Natural killer cell treated with Interleukin-12 subunit alpha and Interleukin-12 subunit beta and Interleukin-15 and Interleukin-18, amount 100 ng/mL, for 72 hours (primary cell): ENCODE results near the gene ATOX1. TPM values are rescaled to one million over a fixed set of nuclear protein-coding genes. Genes with fewer than 3 reads are reported as not detected.
"Not testable (repeated sequence)": the region's sequence is repeated elsewhere in the genome, so short reads cannot be mapped to it uniquely, and the experiment has no call there.

ENCODE experiments used
- ATAC-seq, 2 donors: fragments of 150-1000 bp; cut with Tn5 transposase in 1 of 2; sonication (Bioruptor Pico), chemical (Tn5 transposase) in 1 of 2; 2 replicates each; pipeline ENCODE4 v1.10.0; 2021
- DNase-seq: peaks from one replicate; pipeline ENCODE4 v3.0.0; 2022; ENCODE audit warnings: low spot score
- H3K27ac Mint-ChIP-seq, 2 donors: 1 replicate in 1 of 2; 2 replicates in 1 of 2; pipeline ENCODE4 v1.8.0; 2022; ENCODE audit warnings: mixed read lengths in 2 of 2, mild to moderate bottlenecking in 1 of 2, moderate library complexity in 1 of 2
- H3K27me3 Mint-ChIP-seq, 2 donors: 1 replicate in 1 of 2; 2 replicates in 1 of 2; pipeline ENCODE4 v1.8.0; 2022; ENCODE audit warnings: mixed read lengths in 2 of 2
- H3K36me3 Mint-ChIP-seq: one replicate; pipeline ENCODE4 v1.8.0; 2022; ENCODE audit warnings: mixed read lengths
- H3K4me1 Mint-ChIP-seq, 2 donors: 1 replicate in 1 of 2; 2 replicates in 1 of 2; pipeline ENCODE4 v1.8.0; 2022; ENCODE audit warnings: low read depth in 2 of 2, mixed read lengths in 2 of 2, mild to moderate bottlenecking in 1 of 2
- H3K4me3 Mint-ChIP-seq: one replicate; pipeline ENCODE4 v1.8.0; 2022; ENCODE audit warnings: mixed read lengths
- H3K9me3 Mint-ChIP-seq: 2 replicates; pipeline ENCODE4 v1.8.0; 2022; ENCODE audit warnings: mixed read lengths
- total RNA-seq, 2 donors: library from RNA; stranded (reverse); gene quantifications; one replicate each; pipeline ENCODE4 v1.2.3, GENCODE V29; 2022

The ATOX1 gene
- total RNA-seq, 2 donors from 2014 or later: 60.0 to 84.9 TPM

- no peak overlapping the region for H3K27ac Mint-ChIP-seq
- no peaks in the 10 kb centered on the region for H3K27me3 Mint-ChIP-seq
- no peaks in the 10 kb centered on the region for H3K36me3 Mint-ChIP-seq
- H3K4me3 Mint-ChIP-seq: no peak overlapping the region
- H3K4me1 Mint-ChIP-seq: peaks cover 2 to 18% of the 10 kb centered on the region in 2 donors
- ATAC-seq (no peak), DNase-seq (no peak)
- H3K9me3 Mint-ChIP-seq: no peaks in the 10 kb centered on the region
These were observed 22.8 kb downstream of the ATOX1 start for GRCh38 chr5:151735646-151736045.

DNA sequence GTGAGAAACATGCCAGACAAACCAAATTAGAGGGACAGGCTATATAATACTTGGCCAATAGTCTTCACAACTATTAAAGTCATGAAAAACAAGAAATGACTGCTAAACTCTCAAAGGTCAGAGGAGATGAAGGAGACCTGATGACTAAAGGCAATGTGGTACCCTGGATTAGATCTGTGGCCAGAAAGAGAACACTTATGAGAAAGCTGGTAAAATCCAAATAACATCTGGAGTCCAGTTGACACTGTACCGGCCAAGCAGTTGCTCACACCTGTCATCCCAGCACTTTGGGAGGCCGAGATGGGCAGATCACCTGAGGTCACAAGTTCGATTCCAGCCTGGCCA is 24.4 kb downstream of the ATOX1 start:
- Mint-ChIP-seq H3K4me3 (no peak overlapping the region), H3K4me1 (peaks cover 0 to 15% of the 10 kb centered on the region in 2 donors), H3K27ac (no peak overlapping the region), H3K36me3 (peaks cover 10% of the 10 kb centered on the region), H3K27me3 (no peaks in the 10 kb centered on the region), H3K9me3 (peaks cover 3% of the 10 kb centered on the region)
- DNase-seq: no peak
- ATAC-seq: no peak

DNA sequence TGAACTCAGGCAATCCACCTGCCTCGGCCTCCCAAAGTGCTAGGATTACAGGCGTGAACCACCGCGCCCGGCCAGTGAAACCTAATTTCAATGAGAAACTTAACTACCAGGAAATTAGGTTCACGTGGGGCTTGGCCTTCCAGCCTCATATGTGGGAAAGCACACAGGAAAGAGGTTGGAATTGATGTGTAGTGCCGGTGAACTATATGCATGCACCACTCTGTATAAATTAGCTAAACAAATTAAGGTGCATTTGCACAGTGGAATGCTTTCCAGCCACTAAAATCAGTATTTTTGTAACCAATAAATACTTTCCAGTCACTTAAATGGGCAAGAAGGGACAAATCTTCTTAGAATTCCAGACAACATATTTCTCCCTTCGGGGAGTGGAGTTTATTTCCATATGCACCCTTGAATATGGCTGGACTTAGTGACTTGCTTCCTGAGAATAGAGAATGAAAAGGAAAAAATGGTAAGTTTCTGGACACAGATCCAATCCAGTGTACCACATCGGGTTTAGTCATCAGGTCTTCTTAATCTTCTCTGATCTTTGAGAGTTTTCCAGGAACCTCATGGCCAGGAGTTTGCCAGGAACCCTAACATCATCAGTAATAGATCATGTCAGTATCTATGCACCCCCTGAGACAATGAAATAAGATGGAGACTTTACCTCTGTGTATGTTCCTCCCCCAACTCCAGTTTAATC is 24.9 kb downstream of the ATOX1 start:
- peaks cover 0 to 15% of the 10 kb centered on the region in 2 donors for H3K4me1 Mint-ChIP-seq
- DNase-seq (no peak), ATAC-seq (no peak)
- H3K27me3 Mint-ChIP-seq: no peaks in the 10 kb centered on the region
- H3K9me3 Mint-ChIP-seq: peaks cover 3% of the 10 kb centered on the region
- H3K27ac Mint-ChIP-seq: no peak overlapping the region
- H3K36me3 Mint-ChIP-seq: peaks cover 11% of the 10 kb centered on the region
- no peak overlapping the region for H3K4me3 Mint-ChIP-seq

GRCh38 chr5:151730381-151730780 is 28.1 kb downstream of the ATOX1 start:
- Mint-ChIP-seq H3K4me3 (no peak overlapping the region), H3K4me1 (peaks cover 0 to 4% of the 10 kb centered on the region in 2 donors), H3K36me3 (peaks cover 14% of the 10 kb centered on the region), H3K27me3 (no peaks in the 10 kb centered on the region), H3K27ac (no peak overlapping the region), H3K9me3 (peaks cover 3% of the 10 kb centered on the region)
- no peak for ATAC-seq
- DNase-seq: no peak

GRCh38 chr5:151729597-151729996 is 28.8 kb downstream of the ATOX1 start:
- DNase-seq, H3K27me3 Mint-ChIP-seq, H3K4me3 Mint-ChIP-seq, ATAC-seq, H3K9me3 Mint-ChIP-seq, H3K27ac Mint-ChIP-seq, H3K4me1 Mint-ChIP-seq: not testable (repeated sequence)
- H3K36me3 Mint-ChIP-seq: peaks cover 14% of the 10 kb centered on the region

DNA sequence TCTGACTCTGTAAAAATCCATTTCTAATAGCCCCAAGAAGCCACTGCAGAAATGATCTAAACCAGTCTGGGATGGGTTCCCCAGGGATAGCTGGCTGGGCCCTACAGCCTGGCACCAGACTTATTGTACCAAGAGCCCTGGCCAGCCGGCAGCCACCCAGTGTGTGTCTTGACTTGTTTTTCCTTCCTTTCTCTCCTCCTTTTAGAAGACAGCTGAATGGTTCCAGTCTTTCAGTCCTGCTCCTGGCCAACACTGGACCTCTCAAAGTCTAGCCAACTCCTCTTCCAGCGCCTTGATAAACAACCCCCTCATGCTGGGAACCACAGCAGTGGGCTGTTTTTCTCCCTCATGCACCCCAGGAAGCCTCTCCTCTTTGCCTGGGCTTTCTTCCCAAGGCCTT is 34.1 kb downstream of the ATOX1 start:
- DNase-seq (no peak), ATAC-seq (no peak)
- no peak overlapping the region for H3K4me3 Mint-ChIP-seq
- H3K27me3 Mint-ChIP-seq: no peaks in the 10 kb centered on the region
- H3K36me3 Mint-ChIP-seq: peaks cover 7% of the 10 kb centered on the region
- H3K4me1 Mint-ChIP-seq: peaks cover 0 to 2% of the 10 kb centered on the region in 2 donors
- H3K9me3 Mint-ChIP-seq: no peaks in the 10 kb centered on the region
- peak overlapping the region in 1 of 2 donors; percentile 8 for H3K27ac Mint-ChIP-seq

DNA sequence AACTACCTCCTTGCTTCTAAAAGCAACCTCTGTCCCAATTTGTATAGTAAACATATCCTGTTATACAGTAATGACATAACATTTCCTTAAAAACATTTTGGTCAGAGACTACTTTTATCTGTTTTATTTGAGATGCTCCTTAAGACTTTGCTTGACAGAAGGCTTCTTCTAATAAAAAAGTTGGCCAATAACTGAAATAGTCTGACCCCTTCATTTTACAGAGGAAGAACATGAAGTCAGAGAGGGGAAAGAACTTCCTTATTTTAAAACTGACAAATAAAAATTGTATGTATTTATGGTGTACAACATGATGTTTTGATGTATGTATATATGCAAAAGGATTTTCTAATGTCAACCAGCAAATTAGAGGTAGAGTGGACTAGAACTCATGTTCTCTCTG is 35.9 kb downstream of the ATOX1 start:
- H3K4me3 Mint-ChIP-seq: no peak overlapping the region
- no peaks in the 10 kb centered on the region for H3K27me3 Mint-ChIP-seq
- no peaks in the 10 kb centered on the region for H3K9me3 Mint-ChIP-seq
- H3K27ac Mint-ChIP-seq: no peak overlapping the region
- H3K4me1 Mint-ChIP-seq: no peaks in the 10 kb centered on the region
- no peak for DNase-seq
- no peak for ATAC-seq
- H3K36me3 Mint-ChIP-seq: no peaks in the 10 kb centered on the region

DNA sequence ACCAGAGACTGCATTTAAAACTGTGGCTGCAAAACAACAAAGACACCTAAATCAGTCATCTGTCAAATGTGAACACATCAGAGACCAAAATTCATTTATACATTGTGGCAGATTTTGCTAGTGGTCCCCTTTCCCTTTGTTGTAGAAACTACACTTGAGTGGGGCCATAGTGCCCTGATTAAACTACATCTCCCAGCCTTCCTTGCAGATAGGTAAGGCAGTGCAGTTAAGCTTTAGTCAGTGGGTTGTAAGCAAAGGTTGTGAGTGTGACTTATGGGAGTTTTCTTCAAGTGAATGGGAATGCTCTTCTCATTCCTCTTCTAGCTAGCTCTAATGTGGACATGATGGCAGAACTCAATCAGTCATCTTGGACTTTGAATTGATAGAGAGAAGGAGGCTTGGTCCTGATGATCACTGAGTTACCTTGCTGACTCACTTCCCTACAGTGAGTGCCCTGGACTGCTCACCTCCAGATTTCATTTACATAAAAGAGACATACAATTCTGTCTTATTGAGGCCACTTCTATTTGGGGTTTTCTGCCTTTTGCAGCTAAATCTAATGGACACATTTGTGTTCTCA is 36.5 kb downstream of the ATOX1 start:
- no peaks in the 10 kb centered on the region for H3K36me3 Mint-ChIP-seq
- H3K9me3 Mint-ChIP-seq: no peaks in the 10 kb centered on the region
- H3K4me1 Mint-ChIP-seq: no peaks in the 10 kb centered on the region
- H3K27me3 Mint-ChIP-seq: no peaks in the 10 kb centered on the region
- no peak overlapping the region for H3K27ac Mint-ChIP-seq
- ATAC-seq (no peak), DNase-seq (no peak)
- H3K4me3 Mint-ChIP-seq: no peak overlapping the region

- H3K27me3 Mint-ChIP-seq: no peaks in the 10 kb centered on the region
- ATAC-seq (peak in 1 of 2 donors; percentile 56), DNase-seq (no peak)
- H3K27ac Mint-ChIP-seq: no peak overlapping the region
- no peaks in the 10 kb centered on the region for H3K36me3 Mint-ChIP-seq
- no peaks in the 10 kb centered on the region for H3K4me1 Mint-ChIP-seq
- H3K9me3 Mint-ChIP-seq: no peaks in the 10 kb centered on the region
- no peak overlapping the region for H3K4me3 Mint-ChIP-seq
These were observed 37.3 kb downstream of the ATOX1 start for GRCh38 chr5:151721087-151721646.

GRCh38 chr5:151720215-151720614 is 38.2 kb downstream of the ATOX1 start:
- Mint-ChIP-seq H3K27ac (no peak overlapping the region), H3K4me3 (no peak overlapping the region), H3K9me3 (no peaks in the 10 kb centered on the region), H3K27me3 (no peaks in the 10 kb centered on the region), H3K36me3 (no peaks in the 10 kb centered on the region), H3K4me1 (no peaks in the 10 kb centered on the region)
- DNase-seq (no peak), ATAC-seq (no peak)

DNA sequence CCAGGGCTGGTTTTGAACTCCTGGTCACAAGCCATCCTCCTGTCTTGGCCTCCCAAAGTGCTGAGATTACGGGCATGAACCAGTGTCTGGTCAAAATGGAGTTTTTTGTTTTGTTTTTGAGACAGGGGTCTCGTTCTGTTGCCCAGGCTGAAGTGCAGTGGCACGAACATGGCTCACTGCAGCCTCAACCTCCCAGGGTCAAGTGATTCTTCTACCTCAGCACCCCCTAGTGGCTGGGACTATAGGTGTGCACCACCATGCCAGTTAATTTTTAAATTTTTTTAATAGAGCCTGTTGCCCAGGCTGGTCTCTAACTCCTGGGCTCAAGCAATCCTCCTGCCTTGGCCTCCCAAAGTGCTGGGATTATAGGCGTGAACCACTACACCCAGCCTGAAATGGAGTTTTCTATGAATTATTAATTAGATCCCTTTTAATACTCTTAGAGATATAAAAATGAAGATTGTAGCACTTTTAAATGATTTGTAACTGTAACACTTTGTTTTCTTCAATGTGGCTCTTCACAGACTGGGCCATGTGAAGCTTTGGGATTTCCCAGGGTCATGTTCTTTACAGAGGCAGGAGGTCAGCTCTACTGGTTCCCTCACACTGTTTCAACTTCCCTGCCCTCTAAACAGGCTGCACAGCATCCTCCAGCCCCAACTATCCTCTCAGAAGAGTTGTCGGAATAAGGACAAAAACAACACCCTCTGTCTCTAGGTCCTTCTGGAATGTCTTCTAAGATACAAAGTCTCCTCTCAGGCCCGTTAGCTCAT is 39.0 kb downstream of the ATOX1 start:
- H3K27ac Mint-ChIP-seq: no peak overlapping the region
- H3K36me3 Mint-ChIP-seq: no peaks in the 10 kb centered on the region
- no peaks in the 10 kb centered on the region for H3K27me3 Mint-ChIP-seq
- DNase-seq: no peak
- H3K4me3 Mint-ChIP-seq: no peak overlapping the region
- no peaks in the 10 kb centered on the region for H3K9me3 Mint-ChIP-seq
- ATAC-seq: no peak
- no peaks in the 10 kb centered on the region for H3K4me1 Mint-ChIP-seq

- no peaks in the 10 kb centered on the region for H3K4me1 Mint-ChIP-seq
- DNase-seq (no peak), ATAC-seq (no peak)
- no peaks in the 10 kb centered on the region for H3K27me3 Mint-ChIP-seq
- H3K4me3 Mint-ChIP-seq: no peak overlapping the region
- H3K36me3 Mint-ChIP-seq: no peaks in the 10 kb centered on the region
- no peaks in the 10 kb centered on the region for H3K9me3 Mint-ChIP-seq
- H3K27ac Mint-ChIP-seq: no peak overlapping the region
These were observed 39.8 kb downstream of the ATOX1 start for GRCh38 chr5:151718646-151719045.

- H3K4me3 Mint-ChIP-seq: no peak overlapping the region
- no peak for DNase-seq
These were observed 40.3 kb downstream of the ATOX1 start for GRCh38 chr5:151718153-151718552.

GRCh38 chr5:151717416-151717815 is 41.0 kb downstream of the ATOX1 start:
- no peaks in the 10 kb centered on the region for H3K9me3 Mint-ChIP-seq
- peaks cover 4 to 9% of the 10 kb centered on the region in 2 donors for H3K27me3 Mint-ChIP-seq
- no peaks in the 10 kb centered on the region for H3K36me3 Mint-ChIP-seq
- no peak for ATAC-seq
- no peak overlapping the region for H3K27ac Mint-ChIP-seq
- H3K4me1 Mint-ChIP-seq: no peaks in the 10 kb centered on the region
- no peak for DNase-seq
- H3K4me3 Mint-ChIP-seq: no peak overlapping the region

More at GRCh38 chr5:151718153-151718552, 40.3 kb downstream of the ATOX1 start:
- H3K27ac Mint-ChIP-seq: no peak overlapping the region
- ATAC-seq: no peak
- no peaks in the 10 kb centered on the region for H3K36me3 Mint-ChIP-seq
- H3K27me3 Mint-ChIP-seq: peaks cover 0 to 1% of the 10 kb centered on the region in 2 donors
- no peaks in the 10 kb centered on the region for H3K9me3 Mint-ChIP-seq
- no peaks in the 10 kb centered on the region for H3K4me1 Mint-ChIP-seq
